Stimulated activated CD4-positive, alpha-beta T cell treated with anti-CD3 and anti-CD28 coated beads, Interleukin-4, amount 100 ng/mL, for 24 hours (primary cell): ENCODE data around the gene CD7.
A peak's percentile ranks its signal among the peaks of the same experiment; 100 is the strongest.

ENCODE experiments used
- DNase-seq: peaks from one replicate; pipeline ENCODE4 v3.0.0-alpha.2; 2020

Gene CD7

DNA sequence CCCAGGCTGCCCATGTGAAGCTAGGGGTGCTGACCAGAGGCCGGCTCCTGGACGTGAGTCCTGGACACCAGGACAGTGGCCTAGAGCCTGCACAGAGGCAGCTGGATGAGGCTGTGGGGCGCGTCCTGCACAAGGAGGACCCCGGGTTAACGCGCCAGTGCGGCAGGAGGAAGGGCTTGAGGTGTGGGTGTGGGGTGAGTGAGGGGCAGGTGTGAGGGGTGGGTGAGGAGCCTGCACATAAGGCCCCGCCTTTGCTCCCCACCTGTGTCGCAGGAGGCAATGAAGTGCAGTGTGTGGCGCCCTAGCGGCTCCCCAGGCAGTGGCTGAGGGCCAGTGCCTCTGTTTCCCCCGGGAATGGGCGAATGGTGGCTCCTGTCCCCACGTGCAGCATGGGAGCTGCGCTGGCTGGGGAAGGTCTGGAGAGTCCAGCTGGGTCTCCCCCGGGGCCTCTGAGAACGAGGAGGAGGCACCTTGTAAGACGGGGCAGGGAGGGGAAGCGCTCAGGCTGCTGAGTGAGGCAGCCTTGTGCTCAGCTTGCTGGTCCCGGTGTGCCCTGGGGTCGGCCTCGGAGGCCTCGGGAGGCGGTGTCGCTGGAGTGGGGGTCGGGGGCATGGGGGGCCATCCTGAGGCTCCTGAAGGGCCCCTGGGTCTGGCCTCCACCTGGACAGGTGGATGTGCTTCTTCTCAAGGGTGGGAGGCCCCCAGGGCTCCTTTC lies 3.2 kb downstream of the CD7 start:
- DNase-seq, result no peak

DNA sequence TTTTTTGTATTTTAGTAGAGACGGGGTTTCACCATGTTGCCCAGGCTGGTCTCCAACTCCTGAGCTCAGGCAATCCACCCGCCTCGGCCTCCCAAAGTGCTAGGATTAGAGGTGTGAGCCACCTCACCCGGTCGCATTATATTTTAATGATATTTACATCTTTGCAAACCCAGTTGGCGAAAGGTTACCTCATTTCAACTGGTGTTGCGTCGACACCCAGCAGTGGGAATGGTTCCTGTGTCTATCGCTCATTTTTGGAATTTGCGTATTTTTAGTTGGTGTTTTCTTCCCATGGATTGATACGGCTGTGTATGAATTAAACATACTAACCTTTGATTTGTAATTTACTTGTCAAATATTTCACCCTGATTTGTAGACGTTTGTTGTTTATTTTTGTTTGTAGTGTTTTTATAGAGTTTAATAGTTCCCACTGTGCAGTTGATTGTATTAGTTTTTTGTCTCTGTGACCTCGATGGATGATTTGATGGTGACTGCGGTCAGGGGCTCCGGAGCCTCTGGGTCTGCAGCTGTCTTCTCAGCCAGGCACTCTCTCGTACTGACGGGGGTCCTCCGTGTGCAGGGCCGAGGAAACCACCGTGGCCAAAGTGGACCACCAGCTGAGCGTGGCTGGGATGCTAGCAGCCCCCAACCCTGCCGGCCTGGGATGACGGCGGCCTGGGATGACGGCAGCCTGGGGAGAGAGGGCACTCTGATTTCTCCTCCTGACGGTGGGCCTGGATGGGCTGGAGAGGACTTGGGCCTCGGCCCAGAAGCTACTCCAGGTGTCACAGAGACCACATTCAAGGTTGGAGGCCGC lies 4.0 kb downstream of the CD7 start:
- DNase-seq, result no peak

DNA sequence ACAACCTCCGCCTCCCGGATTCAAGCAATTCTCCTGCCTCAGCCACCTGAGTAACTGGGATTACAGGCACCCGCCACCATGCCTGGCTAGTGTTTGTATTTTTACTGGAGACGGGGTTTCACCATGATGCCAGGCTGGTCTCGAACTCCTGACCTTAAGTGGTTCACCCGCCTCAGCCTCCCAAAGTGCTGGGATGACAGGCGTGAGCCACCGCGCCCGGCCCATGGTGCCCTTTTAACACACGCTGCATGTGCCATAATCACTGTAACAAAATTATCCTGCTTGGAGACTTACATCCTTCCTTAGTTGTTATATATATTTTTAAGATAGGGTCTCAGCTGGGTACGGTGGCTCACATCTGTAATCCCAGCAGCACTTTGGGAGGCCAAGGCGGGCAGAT lies 5.4 kb downstream of the CD7 start:
- DNase-seq, result no peak

DNA sequence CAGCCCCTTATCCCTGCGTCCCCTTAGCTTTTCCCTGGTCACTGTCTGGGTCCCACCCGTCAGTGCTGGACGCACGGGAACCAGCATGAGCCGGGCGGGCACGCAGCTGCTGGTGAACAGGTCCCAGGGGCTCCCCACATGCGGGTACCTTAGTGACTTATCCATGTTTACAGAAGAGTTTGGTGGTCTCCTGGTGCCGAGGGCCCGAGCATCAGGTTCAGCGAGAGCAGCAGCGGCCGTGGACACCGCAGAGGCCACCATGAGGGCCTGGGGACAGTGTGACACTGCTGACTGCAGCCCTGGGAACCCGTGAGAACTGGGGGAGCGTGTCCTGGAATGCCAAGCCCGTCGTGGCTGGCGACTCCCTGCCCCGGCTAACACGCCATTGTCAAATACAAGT lies 6.5 kb downstream of the CD7 start:
- DNase-seq, result no peak

DNA sequence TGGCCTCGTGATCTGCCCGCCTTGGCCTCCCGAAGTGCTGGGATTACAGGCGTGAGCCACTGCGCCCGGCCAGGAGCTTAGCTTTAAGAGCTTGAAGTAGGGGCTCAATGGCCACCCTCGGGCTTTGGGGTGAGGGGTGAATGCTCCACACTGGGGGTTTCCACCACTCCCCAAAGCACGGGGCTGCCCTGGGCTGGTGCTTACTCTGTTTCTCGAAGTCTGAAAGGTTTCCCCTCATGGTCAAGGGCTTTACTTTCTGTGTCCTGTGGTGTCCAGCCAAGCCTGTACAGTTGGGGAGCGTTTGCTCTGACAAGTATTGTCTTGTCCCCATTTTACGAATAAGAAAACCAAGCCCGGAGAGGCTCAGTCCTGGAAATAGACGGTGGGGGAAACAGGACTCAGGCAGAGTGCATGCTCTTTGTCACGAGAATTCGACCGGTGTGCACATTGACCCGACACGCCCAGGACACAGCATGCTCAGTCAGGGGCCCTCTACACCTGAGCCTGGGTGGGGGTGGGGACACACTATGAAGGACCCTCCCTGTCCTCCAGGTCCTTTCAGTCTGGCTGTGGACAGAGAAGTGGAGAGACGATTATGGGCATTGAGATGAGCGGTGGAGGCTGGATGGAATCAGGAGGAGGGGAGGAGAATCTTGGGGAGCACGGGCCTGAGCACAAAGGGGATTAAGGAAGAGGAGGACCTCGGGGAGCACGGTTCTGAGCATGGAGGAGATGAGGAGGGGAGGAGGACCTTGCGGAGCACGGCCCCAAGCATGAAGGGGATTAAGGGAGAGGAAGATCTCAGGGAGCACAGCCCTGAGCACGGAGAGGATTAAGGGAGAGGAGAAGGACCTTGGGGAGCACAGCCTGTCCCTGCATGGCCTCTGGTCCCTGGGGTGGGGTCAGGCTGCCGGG lies 7.5 kb downstream of the CD7 start:
- no peak for DNase-seq

DNA sequence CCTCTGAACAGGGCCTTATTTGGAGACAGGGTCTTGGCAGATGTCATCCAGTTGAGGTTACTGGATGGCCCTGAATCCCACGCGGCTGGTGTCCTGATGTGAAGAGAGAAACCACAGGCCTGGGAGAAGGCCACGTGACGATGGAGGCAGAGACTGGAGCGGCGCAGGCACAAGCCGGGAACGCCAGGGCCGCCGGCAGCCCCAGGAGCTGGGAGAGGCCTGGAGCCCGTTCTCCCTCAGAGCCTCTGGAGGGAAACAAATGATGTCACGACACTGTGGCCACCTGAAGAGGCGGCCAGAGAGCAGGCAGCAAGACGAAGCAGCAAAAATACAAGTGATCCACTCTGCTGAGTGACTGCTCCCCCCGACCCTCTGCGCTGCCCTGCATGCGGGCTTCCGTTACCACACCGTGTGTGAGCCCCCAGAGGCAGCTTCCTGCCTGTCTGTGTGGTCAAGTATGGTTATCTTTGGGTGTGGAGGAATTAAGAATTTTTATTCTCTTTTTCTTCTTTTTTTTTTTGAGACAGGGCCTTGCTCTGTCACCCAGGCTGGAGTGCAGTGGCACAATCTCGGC lies 11.6 kb downstream of the CD7 start:
- no peak for DNase-seq

DNA sequence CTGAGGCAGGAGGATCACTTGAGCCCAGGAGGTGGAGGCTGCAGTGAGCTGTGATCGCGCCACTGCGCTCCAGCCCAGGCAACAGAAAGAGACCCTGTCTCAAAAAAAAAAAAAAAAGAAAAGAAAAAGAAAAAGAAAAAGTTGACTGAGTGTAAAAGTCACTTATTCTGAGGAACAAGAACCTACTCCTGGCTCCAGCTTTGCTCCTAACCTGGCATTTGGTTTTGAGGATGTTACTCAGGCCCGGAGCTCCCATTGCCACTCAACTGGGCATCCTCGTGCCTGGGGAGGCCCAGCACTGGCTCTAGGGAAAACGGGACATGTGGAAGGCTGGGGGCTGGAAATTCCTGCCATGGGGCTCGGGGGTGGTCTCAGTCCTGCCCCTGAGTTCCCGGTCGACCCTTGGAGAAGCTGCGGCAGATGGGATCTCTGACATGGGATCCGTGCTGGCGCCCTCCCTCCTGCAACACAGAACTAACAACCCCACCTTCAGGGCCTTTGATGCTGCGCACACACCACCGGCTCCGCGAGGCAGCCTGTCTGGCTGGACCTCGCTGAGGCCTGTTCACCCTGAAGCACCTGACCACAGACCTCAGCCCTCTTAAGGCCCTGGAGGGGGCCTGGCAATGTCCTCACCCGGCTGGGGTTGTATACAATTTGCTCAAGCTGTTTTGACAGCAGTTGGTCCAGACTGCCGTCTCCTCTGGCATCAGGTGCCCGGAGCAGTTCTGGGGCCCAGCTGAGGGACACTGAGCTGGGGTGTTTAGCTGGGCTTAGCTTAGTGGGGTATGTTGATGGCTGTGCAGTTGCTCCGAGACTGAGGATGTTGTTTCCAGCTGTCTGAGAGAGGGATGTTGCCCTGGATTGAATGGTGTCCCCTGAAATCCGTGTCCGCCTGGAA lies 12.3 kb downstream of the CD7 start:
- DNase-seq, result no peak

DNA sequence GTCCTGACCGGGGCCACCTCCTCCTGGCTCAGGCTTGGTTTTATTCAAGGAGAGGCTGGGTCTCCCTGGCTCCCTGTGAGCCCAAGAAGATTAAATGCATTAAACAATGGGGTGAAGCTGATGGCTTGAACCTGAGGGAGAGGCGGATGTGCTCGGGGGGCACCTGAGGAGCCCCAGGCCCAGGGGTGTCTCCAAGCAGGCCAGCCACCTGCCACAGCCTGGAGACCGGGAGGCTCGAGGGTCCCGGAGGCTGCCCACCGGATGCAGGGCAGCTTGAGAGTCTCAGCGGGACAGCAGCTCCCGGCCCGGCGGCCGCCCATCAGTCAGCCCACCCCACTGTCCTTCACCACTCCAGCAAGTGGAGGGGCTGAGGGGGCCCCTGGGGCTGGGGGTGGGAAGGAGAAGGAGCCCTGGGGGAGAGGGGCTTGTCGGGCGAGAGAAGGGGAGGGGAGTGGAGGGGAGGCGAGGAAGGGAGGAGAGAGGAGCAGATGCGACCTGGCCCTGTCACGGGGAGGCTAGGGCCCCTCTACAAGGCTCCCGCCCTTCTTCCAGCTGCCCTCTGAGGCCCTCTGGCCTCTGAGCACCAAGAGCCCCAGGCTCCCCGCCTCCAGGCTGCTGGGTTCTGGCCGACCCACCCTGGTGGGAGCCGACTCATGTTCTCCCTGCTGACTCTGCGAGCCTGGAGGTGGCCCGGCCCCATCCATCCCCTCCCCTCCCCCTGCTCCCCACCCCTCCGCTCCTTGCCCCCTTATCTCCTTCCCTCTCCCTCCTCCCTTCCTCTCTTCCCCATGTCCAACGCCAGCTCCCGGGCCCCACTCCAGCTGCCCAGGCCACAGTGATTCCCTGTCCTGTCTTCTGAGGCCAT lies 13.2 kb downstream of the CD7 start:
- no peak for DNase-seq

DNA sequence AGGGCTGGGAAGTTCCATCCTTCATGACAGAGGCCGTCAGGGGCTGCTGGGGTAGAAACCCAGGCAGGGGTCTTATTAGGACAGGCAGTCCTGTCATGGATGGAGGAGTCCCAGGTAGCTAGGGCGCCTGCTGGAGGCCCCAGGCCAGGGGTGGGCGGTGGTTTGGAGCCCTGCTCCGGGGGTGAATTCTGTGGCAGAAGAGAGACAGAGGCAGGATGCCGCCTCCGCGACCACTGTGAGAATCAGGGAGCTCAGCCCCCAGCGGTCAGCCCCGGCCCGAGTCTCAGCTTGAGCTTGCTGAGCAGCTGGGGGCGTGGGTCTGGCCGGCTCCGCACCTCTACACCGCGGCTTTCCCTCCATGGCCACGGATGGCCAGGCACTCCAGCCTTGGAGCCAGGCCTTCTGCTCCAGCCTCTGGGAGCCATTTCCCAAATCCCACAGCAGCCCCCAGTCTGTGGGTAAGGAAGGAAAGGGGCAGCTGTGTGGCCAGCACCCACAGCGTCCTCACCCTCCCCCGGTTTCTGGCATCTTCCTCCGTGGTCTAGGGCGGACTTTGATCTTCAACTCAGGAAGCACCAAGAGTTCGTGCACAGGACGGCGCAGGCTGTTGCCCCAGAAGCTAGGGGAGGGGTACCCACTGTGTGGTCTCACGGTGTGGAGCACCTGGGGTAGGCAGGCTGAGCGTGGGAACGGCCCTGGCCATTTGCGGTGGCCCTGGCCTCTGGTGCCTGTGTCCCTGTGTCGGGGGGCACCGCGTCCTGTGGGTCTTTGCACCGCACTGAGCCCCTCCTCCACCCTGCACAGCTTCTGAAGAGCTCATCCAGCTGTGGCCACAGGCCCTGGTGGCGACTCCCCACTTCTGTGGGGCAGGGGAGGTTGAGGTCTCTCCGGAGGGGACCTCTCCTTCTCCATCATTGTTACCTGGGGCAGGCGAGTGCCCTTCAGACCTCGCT lies 14.1 kb downstream of the CD7 start:
- no peak for DNase-seq

DNA sequence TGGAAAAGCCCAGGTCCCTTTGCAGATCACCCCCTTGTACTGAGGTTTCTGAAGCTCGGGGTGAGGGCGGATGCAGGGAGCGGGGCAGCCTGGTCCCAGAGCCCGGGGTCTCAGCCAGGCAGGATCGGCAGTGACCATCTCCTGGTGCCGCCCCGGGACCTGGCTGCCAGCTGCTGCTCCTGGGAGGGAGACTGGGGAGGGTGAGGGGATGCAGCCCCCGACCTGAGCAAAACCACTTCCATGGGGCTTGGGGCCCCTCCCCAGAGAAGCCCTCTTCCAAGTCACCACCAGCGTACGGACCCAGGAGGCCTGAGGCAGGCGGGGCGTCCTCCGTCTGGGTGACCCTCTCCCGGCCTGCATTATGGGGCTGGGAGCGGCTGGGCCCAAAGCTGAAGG lies 14.8 kb downstream of the CD7 start:
- DNase-seq, result no peak

DNA sequence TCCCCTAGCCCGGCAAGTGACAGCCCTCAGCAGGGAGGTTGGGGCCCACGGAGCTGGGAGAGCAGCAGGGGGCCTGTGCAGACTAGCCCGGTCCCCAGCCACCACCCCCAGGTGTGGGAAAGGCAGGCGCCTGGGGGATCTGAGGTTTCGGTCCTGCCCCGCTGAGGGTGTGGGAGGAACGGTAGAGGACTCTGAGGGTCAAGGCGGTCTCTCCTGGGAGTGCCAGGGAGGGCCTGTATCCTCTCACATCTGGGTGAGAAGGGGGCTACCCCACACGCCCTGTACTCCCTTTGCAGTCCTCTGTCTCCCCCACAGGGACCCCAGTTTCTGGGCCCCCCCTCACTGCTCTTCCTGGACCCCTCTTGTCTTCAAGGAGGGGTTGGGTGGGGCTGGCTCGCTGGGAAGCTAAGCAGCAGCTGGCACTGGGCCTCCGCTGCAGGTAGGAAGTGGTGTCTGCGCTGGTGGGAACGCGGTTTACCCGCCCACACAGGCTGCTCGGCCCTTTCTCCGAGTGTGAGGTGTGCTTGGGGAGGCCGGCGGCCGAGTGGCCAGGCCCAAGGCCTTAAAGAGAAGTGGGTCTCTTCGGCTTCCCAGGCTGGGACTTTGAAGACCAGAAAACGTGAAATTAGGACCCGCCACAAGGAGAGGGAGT lies 15.4 kb downstream of the CD7 start:
- DNase-seq, result peak; percentile 63

DNA sequence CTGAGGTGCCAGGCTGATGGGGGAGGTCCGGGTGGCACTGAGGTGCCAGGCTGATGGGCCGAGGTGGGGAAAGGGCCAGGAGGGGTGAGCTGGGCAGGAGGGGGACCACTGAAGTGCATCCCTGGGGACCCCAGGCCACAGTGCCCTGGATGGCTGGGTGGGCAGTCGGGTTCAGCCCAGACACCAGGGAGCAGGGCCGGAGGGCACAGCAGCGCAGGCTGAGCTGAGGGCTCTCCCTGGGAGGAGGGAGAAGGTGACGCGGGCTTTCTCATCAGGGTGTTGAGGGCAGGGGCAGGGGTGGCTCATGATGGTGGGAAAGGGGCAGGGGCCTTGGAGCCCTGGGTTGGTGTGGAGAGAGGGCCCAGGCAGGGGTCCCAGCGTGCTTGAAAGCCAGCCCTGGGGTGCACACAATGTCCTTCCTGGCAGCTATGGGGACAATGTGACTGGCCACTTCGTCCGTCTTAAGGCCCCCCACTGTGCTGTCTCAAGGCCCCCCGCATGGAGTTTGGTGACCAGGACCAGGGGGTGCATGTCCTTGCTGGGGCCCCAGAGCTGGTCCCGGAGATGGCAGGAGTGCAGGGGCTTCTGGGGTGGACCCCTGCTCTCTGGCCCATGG lies 16.0 kb downstream of the CD7 start:
- DNase-seq, result no peak

DNA sequence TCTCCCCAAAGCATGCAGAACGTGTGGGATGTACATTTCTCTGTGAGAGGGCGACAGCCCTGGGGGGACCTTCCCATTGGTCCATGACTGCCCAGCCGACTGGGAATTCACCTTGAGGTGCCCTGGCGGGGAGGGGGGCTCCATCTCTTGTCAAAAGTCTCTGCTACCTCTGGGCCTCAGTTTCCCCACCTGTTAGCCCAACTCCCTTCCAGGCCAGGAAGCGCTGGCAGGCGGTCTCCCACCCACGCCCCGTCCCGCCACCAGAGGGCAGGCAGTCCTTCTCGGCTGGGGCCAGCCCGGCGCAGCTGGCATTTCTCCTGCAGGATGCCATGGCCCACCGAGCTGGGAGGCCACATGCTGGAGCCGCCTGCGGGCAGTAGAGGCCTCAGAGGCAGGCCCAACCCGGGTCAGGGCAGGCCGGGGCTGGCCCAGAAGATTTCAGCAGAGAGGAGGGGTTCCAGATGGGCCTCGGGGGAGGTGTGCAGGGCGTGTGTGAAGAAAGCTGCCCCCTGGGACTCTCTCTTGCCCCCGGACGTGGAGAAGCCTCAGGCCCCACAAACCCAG lies 16.6 kb downstream of the CD7 start:
- peak; percentile 65 for DNase-seq

DNA sequence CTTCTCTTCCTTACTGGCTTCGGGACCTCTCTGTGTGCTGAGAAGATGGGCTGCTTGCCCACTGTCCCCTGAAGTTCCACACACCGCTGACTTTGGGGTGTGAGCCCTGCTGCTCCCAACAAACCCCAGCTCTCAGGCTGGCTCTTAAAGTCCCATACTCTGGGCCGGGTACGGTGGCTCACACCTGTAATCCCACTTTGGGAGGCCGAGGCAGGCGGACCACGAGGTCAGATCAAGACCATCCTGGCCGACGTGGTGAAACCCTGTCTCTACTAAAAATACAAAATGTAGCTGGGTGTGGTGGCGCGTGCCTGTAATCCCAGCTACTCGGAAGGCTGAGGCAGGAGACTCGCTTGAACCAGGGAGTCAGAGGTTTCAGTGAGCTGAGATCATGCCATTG lies 17.2 kb downstream of the CD7 start:
- no peak for DNase-seq

DNA sequence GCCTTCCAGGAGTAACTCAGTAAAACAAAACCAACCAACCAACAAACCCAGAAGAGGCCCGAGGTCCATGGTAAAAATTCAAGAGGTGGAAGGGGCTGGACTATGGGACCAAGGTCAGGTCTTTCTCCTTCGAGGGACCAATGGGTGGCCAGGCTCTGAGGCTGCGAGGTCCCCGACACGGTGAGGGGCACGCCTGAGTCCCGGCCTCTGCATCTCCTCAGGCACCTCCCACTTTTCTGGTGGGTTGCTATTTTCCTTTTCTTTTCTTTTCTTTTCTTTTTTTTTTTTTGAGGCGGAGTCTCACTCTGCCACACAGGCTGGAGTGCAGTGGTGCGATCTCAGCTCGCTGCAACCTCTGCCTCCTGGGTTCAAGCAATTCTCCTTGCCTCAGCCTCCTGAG lies 18.0 kb downstream of the CD7 start:
- DNase-seq, result peak; percentile 30

DNA sequence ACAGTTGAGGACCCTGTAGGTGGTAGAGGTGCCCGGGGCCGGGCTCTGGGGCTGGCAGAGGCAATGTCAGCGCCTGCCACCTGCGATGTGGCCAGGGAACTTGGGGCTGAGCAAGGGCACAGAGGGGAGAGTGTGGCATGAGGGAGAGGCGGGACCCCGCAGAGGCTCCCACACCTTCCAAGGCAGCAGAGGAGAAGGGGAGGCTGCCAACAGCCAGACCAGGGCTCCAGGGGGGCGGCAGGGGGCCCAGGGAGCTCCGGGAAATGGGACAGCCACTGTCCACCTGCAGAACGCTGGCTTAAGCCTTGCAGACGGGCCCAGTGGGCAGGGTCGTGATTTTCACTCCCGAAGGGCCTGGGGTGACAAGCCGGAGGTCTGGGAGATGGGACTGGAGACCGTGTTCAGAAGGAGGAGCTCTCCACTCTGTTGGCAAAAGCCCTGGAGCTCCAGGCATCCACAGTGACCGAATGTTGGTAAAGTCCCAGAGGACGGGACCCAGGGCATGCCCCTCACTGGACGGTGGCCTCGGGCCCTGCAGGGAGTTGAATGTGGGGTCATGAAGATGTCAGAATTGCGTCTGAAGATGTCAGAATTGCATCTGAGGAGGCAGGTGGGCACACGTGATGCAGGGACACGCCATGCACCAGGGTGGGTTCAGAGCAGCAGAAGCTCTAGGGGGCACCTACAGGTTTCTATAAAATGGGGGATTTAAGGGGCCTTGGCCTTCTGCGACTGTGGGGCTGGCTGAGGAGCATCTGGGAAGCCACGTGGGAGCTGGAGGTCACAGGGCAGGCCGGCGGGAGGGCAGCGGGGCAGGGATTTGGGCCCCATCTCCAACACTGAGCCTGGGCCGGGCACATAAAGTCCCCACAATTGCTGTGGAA lies 18.6 kb downstream of the CD7 start:
- DNase-seq, result no peak
